Prostate gland (tissue), 2 donors: ENCODE data around the gene ATXN7.

Source experiments
- POLR2A ChIP-seq: fragments of 450-650 bp; IDR thresholded peaks from one replicate; pipeline ENCODE4 v1.6.1; 2016; ENCODE audit warnings: antibody characterized with exemption, mild to moderate bottlenecking
- POLR2AphosphoS5 ChIP-seq: sonication (generic); formaldehyde crosslinking; IDR thresholded peaks from one replicate; pipeline ENCODE4 v1.6.1; 2017; ENCODE audit warnings: antibody characterized with exemption
- TF ChIP-seq, protein P1 (sequence below), 4 experiments: fragments of 200-600 bp in 2 of 4; fragments of 450-650 bp in 2 of 4; sonication (generic) in 2 of 4; IDR thresholded peaks; 1 replicate in 3 of 4; 2 replicates in 1 of 4; pipeline ENCODE4 v1.5.1; 2016 to 2019; ENCODE audit warnings: antibody characterized with exemption in 4 of 4, mild to moderate bottlenecking in 2 of 4, moderate library complexity in 2 of 4

DNA sequence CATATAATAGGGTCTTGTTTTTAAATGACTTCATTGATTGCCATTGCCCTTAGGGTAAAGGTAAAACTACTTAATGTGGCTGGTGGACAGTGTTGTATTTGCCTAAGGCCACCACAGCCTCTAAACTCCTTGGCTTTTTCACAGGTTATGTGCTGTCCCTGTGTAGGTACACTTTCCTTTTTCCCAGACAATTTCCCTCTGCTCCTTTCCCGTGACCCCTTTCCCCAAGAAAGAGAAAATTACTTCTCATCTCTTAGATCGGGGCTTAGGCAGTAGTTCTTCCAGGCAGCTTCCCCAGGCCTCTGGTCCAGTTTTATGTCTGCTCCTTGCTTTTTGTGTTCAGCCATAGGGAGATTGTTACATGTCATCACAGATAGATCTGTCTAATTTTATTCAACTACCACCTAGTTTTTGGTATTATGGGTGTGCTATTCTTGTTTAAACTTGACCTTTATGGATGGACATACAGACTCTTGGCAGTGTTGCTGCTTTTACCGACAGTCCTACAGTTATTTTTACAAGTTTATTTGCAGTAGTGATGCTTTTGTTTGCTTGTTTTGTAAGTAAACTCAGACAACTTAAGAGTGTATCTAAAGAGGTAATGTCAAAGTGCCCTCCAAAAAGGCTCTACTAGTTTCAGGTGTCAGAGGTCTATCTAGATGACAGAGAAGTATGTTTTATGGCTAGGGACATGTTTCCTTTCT lies 69.0 kb downstream of the ATXN7 start:
- TF ChIP-seq POLR2A = no peak
- TF ChIP-seq, protein P1, sequence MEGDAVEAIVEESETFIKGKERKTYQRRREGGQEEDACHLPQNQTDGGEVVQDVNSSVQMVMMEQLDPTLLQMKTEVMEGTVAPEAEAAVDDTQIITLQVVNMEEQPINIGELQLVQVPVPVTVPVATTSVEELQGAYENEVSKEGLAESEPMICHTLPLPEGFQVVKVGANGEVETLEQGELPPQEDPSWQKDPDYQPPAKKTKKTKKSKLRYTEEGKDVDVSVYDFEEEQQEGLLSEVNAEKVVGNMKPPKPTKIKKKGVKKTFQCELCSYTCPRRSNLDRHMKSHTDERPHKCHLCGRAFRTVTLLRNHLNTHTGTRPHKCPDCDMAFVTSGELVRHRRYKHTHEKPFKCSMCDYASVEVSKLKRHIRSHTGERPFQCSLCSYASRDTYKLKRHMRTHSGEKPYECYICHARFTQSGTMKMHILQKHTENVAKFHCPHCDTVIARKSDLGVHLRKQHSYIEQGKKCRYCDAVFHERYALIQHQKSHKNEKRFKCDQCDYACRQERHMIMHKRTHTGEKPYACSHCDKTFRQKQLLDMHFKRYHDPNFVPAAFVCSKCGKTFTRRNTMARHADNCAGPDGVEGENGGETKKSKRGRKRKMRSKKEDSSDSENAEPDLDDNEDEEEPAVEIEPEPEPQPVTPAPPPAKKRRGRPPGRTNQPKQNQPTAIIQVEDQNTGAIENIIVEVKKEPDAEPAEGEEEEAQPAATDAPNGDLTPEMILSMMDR (IDR thresholded peaks at IDR 0.05) = no peak
- TF ChIP-seq POLR2AphosphoS5 = no peak
